Suppressor macrophage treated with lipopolysaccharide for 1 hour (primary cell): ENCODE data around the gene DAB2IP.

Source experiments
- DNase-seq, 3 donors: peaks; one replicate each; pipeline ENCODE4 v3.0.0-alpha.2; 2020 to 2022

DAB2IP gene

GRCh38 chr9:121807069-121807822 is 155.8 kb downstream of the DAB2IP start:
- DNase-seq = no peak

- DNase-seq = no peak
These were observed 156.4 kb downstream of the DAB2IP start for GRCh38 chr9:121807823-121808278.

GRCh38 chr9:121808781-121809180 is 157.3 kb downstream of the DAB2IP start:
- no peak for DNase-seq

- DNase-seq = no peak
These were observed 158.1 kb downstream of the DAB2IP start for GRCh38 chr9:121809356-121810050.

- no peak for DNase-seq
These were observed 159.1 kb downstream of the DAB2IP start for GRCh38 chr9:121810489-121810888.

GRCh38 chr9:121811140-121811539 is 159.7 kb downstream of the DAB2IP start:
- DNase-seq = no peak

GRCh38 chr9:121811751-121812150 is 160.3 kb downstream of the DAB2IP start:
- no peak for DNase-seq

GRCh38 chr9:121812159-121812735 is 160.8 kb downstream of the DAB2IP start:
- DNase-seq = no peak

GRCh38 chr9:121813519-121814210 is 162.2 kb downstream of the DAB2IP start:
- DNase-seq = no peak

GRCh38 chr9:121814594-121814993 is 163.2 kb downstream of the DAB2IP start:
- no peak for DNase-seq

- DNase-seq = no peak
These were observed 163.7 kb downstream of the DAB2IP start for GRCh38 chr9:121815084-121815483.

GRCh38 chr9:121815546-121816448 is 164.4 kb downstream of the DAB2IP start:
- DNase-seq = no peak

- DNase-seq = no peak
These were observed 165.0 kb downstream of the DAB2IP start for GRCh38 chr9:121816449-121816817.

- no peak for DNase-seq
These were observed 165.5 kb downstream of the DAB2IP start for GRCh38 chr9:121816845-121817450.

- DNase-seq = no peak
These were observed 166.0 kb downstream of the DAB2IP start for GRCh38 chr9:121817476-121817875.

GRCh38 chr9:121818016-121818661 is 166.7 kb downstream of the DAB2IP start:
- DNase-seq = no peak

- DNase-seq = no peak
These were observed 167.5 kb downstream of the DAB2IP start for GRCh38 chr9:121818841-121819427.

GRCh38 chr9:121819428-121820231 is 168.2 kb downstream of the DAB2IP start:
- DNase-seq = peak; percentile 25 to 52 (median 43)

- DNase-seq = no peak
These were observed 169.0 kb downstream of the DAB2IP start for GRCh38 chr9:121820286-121821005.
